Left forelimb (tissue), 1 donor: Measurements from ENCODE around the gene SSBP1.
"Not testable (repeated sequence)": the region's sequence is repeated elsewhere in the genome, so short reads cannot be mapped to it uniquely, and the experiment has no call there.

ENCODE experiments used
- DNase-seq: peaks from one replicate; pipeline ENCODE4 v3.0.0-alpha.2; 2018; ENCODE audit warnings: low spot score

The SSBP1 gene, protein sequence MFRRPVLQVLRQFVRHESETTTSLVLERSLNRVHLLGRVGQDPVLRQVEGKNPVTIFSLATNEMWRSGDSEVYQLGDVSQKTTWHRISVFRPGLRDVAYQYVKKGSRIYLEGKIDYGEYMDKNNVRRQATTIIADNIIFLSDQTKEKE

DNA sequence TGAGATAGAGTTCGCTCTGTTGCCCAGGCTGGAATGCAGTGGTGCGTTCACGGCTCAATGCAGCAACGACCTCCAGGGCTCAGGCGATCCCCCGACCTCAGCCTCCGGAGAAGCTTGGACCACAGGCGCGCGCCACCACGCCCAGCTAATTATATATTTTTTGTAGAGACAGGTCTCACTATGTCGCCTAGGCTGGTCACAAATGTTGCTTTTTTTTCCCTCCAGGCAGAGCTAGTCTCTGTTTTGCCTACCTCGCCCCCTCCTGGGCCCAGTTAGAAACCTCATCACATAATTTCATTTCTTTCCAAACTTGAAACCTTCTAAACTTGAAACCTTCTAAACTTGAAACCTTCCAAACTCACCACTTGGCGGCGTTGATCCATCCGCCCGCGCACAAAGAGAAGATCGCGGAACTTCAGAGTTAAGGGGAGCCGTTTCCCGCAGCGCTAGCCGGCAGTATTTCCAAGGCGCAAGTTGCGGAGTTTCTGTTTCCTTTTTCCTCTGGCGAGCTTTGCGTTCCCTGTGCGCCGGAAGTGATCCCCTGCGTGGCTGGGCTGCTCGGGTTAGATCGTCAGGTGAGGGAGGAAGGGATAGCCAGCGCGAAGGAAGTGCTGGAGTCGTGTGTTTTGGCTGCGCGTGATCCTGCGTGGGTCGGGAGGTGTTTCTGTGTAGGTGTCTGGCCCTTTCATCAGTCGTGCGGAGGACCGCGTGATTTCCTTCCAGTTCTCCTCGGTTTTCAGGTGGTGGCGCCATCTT is at the start of gene SSBP1:
TSS of gene SSBP1 (plus strand) at position 523 of the 756 bp plus-strand sequence. CDS start 809 bp downstream, outside the sequence.
- DNase-seq: peak; percentile 93

DNA sequence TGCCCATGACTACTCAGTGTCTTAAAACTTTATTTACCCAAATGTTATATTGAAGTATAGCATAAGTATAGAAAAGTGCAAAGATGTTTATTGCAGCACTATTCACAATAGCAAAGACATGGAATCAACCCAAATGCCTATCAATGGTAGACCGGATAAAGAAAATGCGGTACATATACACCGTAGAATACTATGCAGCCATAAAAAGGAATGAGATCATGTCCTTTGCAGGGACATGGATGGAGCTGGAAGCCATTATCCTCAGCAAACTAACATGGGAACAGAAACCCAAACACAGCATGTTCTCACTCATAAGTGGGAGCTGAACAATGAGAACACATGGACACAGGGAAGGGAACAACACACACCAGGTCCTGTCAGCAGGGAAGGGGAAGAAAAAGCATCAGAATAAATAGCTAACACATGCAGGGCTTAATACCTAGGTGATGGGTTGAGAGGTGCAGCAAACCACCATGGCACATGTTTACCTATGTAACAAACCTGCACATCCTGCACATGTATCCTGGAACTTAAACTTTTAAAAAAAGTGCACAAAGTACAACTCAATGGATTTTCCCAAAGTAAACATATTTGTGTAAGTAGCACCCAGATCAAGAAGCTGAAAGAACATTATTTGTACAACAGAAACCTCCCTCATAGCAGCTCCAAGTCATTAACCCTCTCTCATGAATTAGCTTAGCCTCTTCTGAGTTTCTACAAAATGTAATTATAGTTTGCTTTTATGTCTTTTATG is 48.9 kb upstream of the SSBP1 start:
- not testable (repeated sequence) for DNase-seq

DNA sequence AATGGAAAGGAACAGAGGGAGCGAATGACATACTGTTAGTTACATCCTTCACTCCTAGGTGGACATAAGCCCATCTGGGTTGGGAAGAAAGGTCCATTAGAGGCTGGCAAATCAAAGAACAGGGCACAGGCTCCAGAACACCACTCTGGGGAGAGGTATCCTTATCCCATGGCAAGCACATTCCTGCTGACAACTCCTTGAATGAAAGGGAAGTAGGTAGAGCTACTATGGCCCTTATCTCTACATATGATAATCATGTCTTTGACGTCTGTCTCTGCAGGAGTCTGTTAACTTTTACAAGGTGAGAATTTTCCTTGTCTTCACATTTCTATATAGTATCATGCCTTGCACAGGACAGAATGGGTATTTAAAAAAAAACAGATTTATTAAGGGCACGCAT is 46.6 kb upstream of the SSBP1 start:
- DNase-seq: no peak

DNA sequence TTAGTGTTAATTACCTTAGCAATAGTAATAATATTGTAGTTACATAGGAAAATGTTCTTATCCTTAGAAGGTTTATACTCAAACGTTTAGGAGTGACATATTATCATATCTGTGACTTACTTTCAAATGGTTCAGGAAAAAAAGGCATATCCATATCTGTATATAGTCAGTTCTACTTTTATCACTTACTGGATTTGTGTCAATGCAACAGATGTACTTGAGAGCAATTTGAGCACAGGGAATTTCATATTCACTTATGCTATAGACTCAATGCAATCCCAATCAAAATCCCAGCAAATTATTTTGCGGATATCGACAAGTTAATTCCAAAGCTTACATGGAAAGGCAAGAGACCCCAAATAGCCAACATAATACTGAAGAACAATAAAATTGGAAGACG is 46.2 kb upstream of the SSBP1 start:
- no peak for DNase-seq

DNA sequence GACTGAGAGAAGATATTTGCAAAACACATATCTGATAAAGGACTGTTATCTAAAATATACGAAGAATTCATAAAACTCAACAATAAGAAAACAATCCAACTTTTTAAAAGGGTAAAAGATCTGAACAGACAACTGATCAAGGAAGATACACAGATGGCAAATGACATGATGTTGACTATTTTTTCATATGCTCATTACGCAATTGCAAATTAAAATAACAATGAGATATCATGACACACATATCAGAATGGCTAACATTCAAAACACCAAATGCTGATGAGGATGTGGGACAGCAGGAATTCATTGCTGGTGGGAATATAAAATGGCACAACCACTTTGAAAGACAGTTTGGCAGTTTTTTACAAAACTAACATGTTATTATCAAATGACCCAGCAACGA is 45.1 kb upstream of the SSBP1 start:
- no peak for DNase-seq

DNA sequence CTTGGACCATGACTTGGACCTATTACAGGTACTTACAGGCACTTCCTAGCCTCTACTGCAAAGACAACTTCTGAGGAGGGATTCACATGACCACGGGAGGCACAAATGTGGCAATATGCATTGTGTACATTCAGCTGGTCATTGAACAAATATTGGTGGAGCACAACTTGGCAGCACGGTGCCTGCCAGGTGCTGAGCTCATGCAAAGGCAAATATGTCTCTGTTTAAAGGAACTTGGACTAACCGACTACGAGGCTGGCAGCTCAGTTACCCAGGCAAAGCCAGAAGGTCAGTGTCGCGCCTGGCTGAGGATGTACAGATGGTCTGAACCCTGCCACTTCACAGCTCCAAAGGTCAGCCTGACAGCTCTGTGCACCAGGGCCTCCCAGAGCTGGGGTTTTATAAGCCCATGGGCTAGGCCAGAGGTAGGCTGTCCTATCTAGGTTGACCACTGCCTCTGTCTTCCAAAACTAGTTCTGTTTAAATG is 42.3 kb upstream of the SSBP1 start:
- DNase-seq: no peak

DNA sequence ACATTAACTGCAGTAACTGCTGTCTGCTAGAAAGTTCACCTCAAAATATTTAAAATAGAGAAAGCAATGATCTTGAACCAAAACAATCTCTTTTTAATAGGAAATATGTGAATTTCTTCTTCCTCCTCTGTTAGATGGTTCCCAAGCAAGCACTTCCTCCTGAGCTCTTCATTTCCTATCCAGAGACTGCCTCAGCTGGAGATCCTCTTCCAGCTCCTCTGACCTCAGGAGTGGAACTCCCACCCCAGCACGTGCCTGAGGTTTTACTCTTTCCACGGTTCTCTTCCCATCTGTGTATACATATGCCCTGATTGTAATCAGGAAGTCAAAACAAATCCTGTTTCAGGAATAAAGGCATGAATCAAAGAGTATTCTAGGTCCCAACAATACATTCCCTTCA is 41.8 kb upstream of the SSBP1 start:
- DNase-seq: no peak

DNA sequence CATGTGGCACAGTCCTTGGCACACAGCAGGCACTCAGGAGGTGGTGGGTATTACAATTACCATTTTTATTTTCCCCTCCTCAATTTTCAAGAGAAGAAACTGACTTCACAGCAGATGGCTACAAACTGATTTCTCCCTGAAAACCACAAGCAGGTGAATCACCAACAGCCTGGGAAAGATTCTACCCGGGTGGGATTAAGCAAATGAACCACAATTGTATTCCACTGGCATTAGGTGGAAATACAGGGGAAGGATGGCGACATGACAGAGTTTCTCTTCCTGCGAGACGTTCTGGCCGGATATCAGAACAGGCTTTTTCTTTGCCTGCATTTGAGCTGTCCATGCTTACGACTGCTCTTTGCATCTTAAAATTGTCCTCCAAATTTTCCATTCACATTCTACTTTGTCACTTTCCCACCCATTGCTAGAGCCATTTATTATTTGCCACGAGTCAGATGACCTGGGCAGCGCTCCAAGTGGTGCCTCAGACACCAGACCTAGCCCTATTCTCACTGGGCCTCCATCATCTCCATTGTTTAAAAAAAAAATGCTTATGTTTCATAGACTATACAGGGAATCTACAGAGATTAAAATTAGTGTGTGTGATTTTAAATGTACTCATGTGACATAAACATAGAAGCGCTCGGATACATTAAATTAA is 40.8 kb upstream of the SSBP1 start:
- DNase-seq: no peak

DNA sequence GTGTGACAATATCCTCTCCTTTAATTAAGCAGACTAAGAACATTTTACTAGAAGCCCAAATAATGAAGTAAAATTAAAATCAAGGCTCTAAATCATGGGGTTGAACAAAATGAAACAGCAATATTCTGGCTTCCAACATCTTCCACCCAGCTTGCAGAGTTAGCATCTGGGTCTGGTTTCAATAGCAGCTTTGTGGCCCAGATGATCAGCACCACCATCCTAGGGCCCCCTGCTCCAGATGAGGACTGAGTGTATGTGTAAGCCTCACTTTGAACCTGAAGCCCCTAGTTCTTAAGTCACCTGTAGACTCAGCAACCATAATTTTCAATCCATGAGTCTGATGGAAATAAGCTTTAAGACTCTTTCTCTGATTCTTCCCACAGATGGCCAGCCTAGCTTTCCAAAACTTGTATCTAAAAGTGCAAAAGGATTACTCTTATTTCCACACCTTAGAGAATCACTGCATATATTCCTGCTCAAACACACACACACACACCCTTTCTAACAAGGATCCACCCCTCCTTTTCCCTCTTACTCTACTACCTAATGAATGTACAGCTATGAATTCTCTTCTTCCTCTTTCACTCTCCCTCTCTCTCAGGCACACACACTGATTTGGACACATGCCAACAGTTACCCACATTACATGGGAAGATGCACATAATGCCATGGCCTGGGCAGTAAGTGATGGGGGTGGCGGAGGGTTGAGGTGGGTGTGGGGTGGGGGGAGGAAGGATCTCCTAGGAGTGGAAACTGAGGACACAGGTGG is 39.7 kb upstream of the SSBP1 start:
- no peak for DNase-seq

DNA sequence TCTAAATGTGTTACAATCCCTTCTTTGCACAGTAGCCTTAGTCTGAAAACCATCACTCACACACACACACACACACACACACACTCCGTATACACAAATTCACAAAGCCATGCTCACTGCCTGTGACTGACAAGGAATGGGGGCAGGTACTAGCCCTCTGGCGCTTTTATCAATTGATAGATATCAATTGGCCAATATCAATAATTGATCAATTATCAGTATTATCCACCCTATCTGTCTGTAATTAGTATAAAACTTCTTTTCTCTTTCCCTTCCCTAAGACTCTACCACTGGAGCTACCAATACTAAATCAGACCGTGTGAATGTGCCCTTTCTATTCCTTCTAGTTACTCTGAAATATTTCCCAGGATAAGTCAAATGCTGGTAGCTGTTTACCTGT is 38.3 kb upstream of the SSBP1 start:
- DNase-seq: no peak

DNA sequence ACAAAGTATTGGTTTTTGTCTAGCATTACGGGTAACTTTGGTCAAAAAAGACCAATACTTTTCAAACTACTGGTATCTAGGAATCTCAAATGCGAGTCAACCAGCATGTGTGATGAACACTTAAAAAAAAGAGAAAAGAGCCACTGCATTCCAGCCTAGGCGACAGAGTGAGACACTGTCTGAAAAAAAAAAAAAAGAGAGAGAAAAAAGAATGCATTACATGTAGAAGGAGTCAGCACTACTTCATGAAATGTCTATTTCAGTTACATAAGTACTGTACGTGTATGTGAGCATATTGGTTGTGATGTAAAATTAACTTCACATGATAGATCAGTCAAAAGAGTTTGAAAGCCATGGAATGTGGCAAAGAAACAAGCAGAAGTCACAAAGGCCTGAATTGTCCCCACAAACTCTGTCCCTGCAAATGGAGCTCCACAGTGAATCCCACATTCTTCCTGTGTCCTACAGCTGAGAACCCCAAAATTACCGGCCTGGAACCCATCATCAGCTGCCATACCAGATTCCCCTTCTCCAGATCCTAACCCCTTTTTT is 37.8 kb upstream of the SSBP1 start:
- DNase-seq: no peak

DNA sequence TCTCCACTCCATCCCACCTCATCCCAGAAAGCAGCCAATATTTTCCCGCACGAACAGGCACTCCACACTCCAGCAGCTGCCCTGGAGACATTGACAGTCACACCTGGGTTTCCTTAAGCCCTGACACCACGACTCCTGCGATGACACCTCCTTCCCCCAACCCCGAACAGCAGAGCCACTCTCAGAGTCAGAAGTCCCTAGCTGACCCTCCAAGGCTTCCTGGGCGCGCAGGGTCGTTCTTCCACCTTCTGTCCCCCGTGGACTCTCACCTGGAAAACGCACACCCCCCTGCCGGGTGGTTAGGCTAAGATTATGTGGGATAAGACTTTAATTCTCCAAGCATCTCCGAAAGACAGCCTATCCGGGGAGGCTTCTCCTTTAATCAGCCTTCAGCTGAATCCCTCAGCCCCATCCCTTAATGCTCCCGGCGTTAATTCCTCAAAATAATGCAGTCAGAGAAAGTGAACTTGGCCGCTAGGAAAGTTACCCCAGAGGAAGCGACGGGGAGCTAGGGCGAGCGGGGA is 37.2 kb upstream of the SSBP1 start:
- no peak for DNase-seq

DNA sequence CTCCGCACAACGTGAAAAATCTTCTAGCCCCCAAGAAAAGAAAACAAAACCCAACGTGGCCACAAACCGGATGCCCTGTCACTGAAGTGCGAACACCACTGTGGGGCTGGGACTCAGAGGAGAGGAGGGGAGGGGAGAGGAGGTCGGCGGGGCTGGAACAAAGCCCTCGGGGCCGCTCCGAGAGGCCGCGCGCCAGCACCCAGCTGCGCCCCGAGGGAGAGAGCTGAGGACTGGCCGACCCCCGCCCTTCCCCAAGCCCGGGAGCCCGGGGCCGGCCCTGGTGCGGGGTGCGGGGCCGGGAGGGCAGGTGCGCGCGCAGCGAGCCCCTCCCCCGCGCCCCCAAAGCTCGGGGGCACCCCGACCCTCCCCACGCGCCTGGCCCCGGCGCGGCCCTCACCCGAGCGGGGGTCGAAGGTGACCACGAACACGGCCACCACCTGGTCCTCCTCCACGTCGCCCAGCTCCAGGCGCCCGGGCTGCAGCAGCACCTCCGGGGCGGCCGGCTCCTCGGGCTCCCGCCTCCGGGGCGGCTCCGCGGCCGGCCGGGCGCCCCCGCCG is 36.6 kb upstream of the SSBP1 start:
- DNase-seq: peak; percentile 68

DNA sequence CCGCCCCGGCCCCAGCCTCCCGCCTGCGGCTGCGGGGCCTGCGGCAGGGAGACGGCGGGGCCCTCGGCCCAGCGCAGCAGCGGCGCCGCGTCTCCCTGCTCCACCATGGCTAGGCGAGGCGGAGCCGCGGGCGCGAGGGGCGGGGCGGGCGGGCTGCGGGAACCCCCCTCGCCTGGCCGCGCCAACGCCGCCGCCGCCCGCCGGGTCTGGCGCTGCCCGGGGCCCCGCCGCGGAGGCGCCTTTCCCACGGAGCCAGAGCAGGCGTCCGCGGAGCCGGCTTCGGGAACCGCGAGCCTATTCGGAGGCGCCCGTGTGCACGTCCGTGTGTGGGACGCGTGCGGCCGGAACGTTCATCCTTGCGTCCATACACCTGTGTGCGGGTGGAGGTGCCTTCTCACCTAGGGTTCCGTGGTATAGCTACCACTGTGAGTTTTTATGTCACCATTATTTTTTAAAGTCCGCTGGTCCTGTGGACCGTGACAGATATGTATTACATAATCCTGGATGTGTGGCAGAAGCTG is 36.1 kb upstream of the SSBP1 start, which contains the start of gene DENND11:
TSS of gene DENND11 (minus strand) at position 120 of the 521 bp plus-strand sequence. CDS start at position 107, 13 bp downstream.
- no peak for DNase-seq

DNA sequence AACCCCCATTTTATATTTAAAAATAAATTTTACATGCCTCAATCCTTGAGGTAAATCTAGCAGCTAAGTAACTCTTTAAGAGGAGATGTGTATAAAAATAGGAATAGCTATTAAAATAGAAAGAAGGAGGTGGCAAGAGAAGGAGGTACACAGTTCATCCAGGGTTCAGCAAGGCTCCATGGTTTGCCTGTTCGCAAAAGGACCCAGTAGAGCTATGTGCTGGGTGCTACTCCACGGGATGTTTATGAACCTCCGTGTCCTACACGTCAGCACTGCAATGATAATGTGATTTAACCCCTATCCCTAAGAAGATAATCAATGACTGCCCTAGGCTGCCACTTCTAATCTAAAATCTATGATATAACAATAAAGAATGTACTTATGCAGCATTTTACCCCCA is 35.3 kb upstream of the SSBP1 start:
- DNase-seq: no peak

DNA sequence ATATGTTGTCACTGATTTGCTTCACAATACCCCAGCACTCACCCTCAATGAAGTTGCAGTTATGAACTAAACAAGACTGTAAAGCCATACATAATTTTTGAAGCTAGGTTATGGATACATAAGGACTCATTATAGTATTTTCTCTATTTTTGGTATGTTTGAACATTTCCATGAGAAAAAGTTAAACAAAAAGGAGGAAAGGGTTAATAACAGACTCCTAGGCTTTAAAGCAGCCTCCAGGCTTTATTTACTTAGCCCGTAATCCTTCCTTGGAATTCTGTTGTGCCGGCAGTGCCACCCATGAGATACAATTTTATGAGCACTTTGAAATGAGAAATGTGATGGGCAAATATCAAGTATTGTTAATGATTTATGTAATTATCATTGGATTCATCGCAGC is 34.0 kb upstream of the SSBP1 start:
- DNase-seq: no peak

DNA sequence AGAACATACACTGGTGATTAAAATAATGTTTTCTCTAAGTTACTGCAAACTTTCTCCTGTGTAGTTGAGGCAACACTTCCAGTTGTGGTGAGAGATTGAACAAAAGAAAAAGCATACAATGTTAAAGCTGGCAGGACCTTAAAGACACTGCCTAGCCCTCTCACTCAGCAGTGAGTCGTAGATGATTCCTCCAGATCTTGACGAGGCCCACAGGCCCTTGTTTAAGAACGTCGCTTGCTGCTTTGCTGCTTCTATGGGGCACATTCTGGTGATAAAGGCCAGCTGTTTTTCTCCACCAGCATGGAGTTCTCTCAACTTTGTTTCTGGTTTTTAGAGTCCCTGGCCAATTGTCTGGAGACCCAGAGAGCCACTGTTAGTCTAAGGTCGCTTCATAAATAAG is 33.4 kb upstream of the SSBP1 start:
- no peak for DNase-seq

DNA sequence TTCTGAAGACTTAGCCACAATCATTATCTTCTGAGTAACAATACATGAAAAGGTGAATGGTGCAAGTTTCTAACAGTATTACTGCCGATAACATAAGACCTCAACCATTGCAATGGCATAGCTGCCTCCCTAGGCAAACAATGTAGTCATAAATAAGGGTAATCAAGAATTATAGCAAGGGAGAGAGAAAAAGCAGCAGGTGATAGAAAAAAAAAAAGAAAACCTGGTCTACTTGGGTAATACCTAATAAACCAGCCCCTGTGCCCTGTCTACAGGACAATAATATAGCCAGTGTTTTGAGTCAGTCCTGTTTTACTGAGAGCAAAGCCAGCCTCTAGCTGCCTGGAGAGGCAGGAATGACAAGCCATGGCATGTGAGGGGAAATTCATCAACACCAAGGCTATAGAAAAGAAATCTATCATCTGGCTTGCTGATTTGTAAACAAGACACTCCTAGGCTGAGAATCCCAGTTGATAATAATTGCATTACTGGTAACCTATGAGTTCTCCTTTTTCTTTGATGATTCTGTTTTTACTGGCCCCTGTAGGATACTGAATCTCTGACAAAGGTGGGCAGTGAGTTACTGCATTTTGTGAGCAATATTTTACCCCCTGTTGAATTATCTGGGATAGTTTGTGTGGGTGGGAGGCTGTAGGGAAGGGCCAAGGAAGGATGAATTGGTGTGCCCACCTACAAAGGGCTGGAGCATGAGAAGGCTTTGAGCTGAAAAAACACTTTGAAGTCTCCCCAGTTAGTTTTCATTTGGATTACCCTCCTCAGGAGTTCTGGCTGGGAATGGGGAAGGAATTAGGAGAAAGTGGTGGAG is 31.7 kb upstream of the SSBP1 start:
- no peak for DNase-seq

DNA sequence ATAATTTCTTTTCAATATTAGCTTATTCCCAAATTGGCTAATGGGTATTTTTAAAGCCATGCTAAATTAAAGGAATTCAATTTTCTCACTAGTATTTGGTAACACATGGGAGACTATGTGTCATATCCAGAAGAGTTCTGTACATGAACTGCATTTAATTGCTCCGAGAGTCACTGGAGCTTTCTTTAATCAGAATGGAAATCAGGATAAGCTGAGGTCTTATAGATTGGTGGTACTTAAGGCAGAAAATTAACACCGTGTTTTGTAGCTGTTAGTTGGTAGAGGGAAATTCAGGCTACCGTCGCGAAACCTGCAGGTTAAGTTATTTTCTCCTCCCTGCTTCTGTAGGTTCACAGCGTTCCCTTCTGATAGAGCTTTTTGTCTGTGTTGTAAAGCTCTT is 29.8 kb upstream of the SSBP1 start, which contains the start of gene WEE2:
TSS of gene WEE2 (plus strand) at position 3 of the 400 bp plus-strand sequence. CDS start 406 bp downstream, outside the sequence.
- no peak for DNase-seq
